Vagina (tissue), 2 donors: ENCODE measurements around the gene CCDC71. TPM values are rescaled to one million over a fixed set of nuclear protein-coding genes. Genes with fewer than 3 reads are reported as not detected.

Experiments
- DNase-seq, 2 donors: peaks; one replicate each; pipeline ENCODE4 v3.0.0-alpha.2; 2017; ENCODE audit errors: extremely low spot score in 2 of 2
- H3K27ac ChIP-seq: fragments of 200-600 bp; sonication (generic); one replicate; pipeline ENCODE4 v1.5.1; 2019
- H3K27me3 ChIP-seq: fragments of 200-600 bp; sonication (generic); one replicate; pipeline ENCODE4 v1.5.1; 2019
- H3K36me3 ChIP-seq, 2 donors: fragments of 200-600 bp; sonication (generic); one replicate each; pipeline ENCODE4 v1.5.1; 2017 to 2019
- H3K4me1 ChIP-seq: fragments of 200-600 bp; sonication (generic); one replicate; pipeline ENCODE4 v1.5.1; 2019
- H3K4me3 ChIP-seq, 2 donors: fragments of 200-600 bp; sonication (generic); 1 replicate in 1 of 2; 2 replicates in 1 of 2; pipeline ENCODE4 v1.5.1; 2016 to 2019
- H3K9me3 ChIP-seq: fragments of 200-600 bp; sonication (generic); one replicate; pipeline ENCODE4 v1.5.1; 2019
- POLR2A ChIP-seq, 2 donors: fragments of 450-650 bp; IDR thresholded peaks; one replicate each; pipeline ENCODE4 v1.6.1; 2017; ENCODE audit warnings: antibody characterized with exemption in 2 of 2, mild to moderate bottlenecking in 2 of 2, moderate library complexity in 2 of 2
- POLR2AphosphoS5 ChIP-seq, 2 donors: sonication (generic); formaldehyde crosslinking; IDR thresholded peaks; one replicate each; pipeline ENCODE4 v1.9.0; 2017; ENCODE audit warnings: antibody characterized with exemption in 2 of 2, mild to moderate bottlenecking in 2 of 2, low read depth in 1 of 2; ENCODE audit not compliant: insufficient read depth in 1 of 2
- intact Hi-C: fragments of 100-400 bp; cut with DNase I; formaldehyde crosslinking; loops from one replicate; pipeline ENCODE4 v1.15.1; 2023
- total RNA-seq: library from RNA; depleted of rRNA; stranded (reverse); fragments of >200 nt; gene quantifications from one replicate; pipeline ENCODE4 v1.2.3, GENCODE V29; 2016
- TF ChIP-seq, protein P1 (sequence below), 3 experiments: fragments of 450-650 bp in 2 of 3; fragments of 200-600 bp in 1 of 3; sonication (generic) in 1 of 3; IDR thresholded peaks; one replicate each; pipeline ENCODE4 v1.5.1; 2017 to 2019; ENCODE audit warnings: antibody characterized with exemption in 3 of 3, mild to moderate bottlenecking in 2 of 3, moderate library complexity in 2 of 3

CCDC71 gene
- total RNA-seq, 1 donor from 2014 or later: 30.4 TPM

DNA sequence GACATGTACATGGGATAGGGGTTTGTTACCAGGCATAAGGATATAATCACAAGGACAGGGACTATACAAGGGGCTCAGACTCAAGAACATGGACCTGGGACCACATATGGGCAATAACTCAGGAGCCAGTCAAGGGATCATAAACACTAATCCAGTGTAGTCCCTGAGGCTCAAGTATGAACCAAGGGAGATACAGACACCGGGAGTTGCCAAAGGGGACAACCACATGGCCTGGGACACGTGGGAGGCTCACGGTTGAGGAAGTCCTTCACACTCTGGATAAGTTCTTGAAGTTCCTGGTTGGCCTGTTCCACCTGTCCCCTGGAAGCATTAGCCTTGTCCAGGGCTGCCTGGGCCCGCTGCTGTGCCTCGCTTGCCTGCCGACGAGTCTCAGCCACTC lies 43.7 kb downstream of the CCDC71 start:
- Histone ChIP-seq H3K36me3 (peaks cover 0 to 68% of the 10 kb centered on the region in 2 donors), H3K27ac (no peak overlapping the region), H3K4me3 (no peak overlapping the region), H3K9me3 (no peaks in the 10 kb centered on the region), H3K27me3 (no peaks in the 10 kb centered on the region), H3K4me1 (peaks cover 24% of the 10 kb centered on the region)
- TF ChIP-seq POLR2AphosphoS5 (IDR thresholded peaks at IDR 0.05; ENCODE audit: insufficient read depth in 1 of 2, low read depth in 1 of 2): no peak
- intact Hi-C loops: no loop called here
- DNase-seq: no peak

DNA sequence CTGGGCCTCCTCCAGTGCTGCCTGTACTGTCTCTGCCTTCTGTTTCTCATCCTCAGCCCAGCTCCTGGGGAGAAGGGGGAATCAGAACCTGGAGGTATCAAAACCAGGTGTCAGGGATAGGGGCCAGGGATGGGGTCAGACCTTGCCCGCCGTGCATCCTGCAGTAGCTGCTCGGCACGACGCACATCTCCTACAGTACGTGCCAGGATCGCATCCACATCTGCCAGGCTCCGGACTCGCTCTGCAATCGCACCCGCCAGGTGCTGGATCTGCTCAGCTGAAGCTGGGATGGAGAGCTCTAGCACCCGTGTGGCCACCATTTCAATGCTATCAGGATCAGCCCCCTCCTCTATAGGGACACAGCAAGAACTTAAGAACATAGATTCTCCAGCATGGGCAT lies 44.1 kb downstream of the CCDC71 start:
- intact Hi-C loops: no loop called here
- peaks cover 24% of the 10 kb centered on the region for H3K4me1 ChIP-seq
- no peak for TF ChIP-seq POLR2A (IDR thresholded peaks at IDR 0.05)
- TF ChIP-seq, protein P1, sequence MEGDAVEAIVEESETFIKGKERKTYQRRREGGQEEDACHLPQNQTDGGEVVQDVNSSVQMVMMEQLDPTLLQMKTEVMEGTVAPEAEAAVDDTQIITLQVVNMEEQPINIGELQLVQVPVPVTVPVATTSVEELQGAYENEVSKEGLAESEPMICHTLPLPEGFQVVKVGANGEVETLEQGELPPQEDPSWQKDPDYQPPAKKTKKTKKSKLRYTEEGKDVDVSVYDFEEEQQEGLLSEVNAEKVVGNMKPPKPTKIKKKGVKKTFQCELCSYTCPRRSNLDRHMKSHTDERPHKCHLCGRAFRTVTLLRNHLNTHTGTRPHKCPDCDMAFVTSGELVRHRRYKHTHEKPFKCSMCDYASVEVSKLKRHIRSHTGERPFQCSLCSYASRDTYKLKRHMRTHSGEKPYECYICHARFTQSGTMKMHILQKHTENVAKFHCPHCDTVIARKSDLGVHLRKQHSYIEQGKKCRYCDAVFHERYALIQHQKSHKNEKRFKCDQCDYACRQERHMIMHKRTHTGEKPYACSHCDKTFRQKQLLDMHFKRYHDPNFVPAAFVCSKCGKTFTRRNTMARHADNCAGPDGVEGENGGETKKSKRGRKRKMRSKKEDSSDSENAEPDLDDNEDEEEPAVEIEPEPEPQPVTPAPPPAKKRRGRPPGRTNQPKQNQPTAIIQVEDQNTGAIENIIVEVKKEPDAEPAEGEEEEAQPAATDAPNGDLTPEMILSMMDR (IDR thresholded peaks at IDR 0.05): no peak
- no peak for TF ChIP-seq POLR2AphosphoS5 (IDR thresholded peaks at IDR 0.05; ENCODE audit: insufficient read depth in 1 of 2, low read depth in 1 of 2)
- no peak overlapping the region for H3K4me3 ChIP-seq
- DNase-seq: no peak
- H3K27me3 ChIP-seq: no peaks in the 10 kb centered on the region
- no peaks in the 10 kb centered on the region for H3K9me3 ChIP-seq
- H3K36me3 ChIP-seq: peaks cover 1 to 73% of the 10 kb centered on the region in 2 donors
- H3K27ac ChIP-seq: no peak overlapping the region

DNA sequence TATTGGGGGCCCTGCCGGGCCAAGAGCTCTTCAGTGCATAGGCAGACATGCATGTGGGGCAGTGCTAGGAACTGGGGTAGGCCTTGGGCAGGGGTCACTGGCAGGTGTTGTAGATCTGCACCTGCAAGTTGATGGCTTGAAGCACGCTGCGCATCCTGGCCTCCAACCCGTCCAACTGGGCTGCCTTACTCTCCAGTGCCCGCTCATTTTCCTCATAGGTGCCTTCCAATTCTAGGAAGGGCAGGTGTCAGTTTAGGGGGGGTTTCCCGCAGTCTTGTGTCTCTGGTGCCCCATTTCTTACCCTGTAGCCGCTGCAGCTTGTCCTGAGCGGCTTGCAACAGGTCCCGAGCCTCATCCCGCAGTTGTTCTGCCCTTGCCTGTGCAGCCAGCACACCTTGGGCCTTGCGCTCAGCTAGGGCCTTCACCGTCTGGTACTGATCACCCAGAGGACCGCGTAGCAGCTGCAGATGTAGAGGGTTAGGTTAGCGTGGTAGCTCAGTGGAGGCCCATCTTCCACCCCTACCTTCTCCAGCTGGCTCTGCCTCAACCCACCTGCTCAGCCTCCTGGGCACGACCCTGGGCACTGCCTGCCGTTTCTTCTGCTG lies 44.9 kb downstream of the CCDC71 start:
- H3K27ac ChIP-seq: peak overlapping the region; percentile 97
- H3K9me3 ChIP-seq: no peaks in the 10 kb centered on the region
- intact Hi-C loops: no loop called here
- H3K4me1 ChIP-seq: peaks cover 24% of the 10 kb centered on the region
- no peaks in the 10 kb centered on the region for H3K27me3 ChIP-seq
- H3K4me3 ChIP-seq: peak overlapping the region; percentile 76 to 100
- TF ChIP-seq POLR2AphosphoS5 (IDR thresholded peaks at IDR 0.05; ENCODE audit: insufficient read depth in 1 of 2, low read depth in 1 of 2): no peak
- TF ChIP-seq, protein P1 (IDR thresholded peaks at IDR 0.05): no peak
- no peak for TF ChIP-seq POLR2A (IDR thresholded peaks at IDR 0.05)
- DNase-seq: no peak
- peaks cover 5 to 76% of the 10 kb centered on the region in 2 donors for H3K36me3 ChIP-seq

DNA sequence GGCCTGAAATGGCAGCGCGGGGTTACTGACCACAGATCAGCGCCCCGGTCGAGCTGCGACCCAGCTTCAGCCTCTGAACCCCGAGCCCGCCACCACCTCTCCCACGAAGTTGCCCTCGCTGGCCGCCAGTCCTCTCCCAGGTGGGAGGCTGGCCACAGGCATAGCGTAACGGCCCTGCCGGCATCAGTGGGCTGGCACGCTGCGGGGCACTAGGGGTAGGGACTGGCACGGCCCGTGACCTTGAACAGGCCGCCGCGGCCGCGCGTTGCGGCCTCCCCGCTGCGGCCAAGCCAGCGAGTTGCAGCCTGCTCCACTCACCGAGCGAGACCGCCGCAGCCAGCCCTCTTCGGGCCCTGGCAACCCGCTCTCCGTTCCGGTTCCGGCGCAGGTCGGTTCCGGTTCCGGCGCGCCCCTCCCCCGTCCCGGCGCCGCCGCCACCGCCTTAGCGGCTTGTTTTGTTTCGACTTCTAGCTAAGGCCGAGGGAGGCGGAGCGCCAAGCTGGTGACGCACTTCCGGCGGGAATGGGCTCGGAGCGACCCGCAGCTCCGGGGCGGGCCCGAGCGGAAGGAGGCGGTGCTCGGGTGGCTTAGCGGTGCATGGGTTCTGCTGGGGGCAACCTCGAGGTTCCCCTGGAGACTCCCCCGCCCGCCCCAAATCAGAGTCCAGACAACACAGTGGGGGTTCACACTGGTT lies 45.5 kb downstream of the CCDC71 start, which contains the start of gene USP19:
TSS of gene USP19 (minus strand) at position 386 of the 694 bp plus-strand sequence. CDS start 1,678 bp downstream, outside the sequence.
- peaks cover 5 to 76% of the 10 kb centered on the region in 2 donors for H3K36me3 ChIP-seq
- peak within 1 kb of the TSS; percentile 97 for H3K27ac ChIP-seq
- H3K4me3 ChIP-seq: peak within 1 kb of the TSS; percentile 76 to 100
- intact Hi-C loops: no loop called here
- H3K9me3 ChIP-seq: no peaks in the 10 kb centered on the region
- DNase-seq: peak in 1 of 2 donors; percentile 95
- TF ChIP-seq, protein P1 (IDR thresholded peaks at IDR 0.05): peak in 1 of 3 experiments; percentile 2
- TF ChIP-seq POLR2A (IDR thresholded peaks at IDR 0.05): peak in 1 of 2 donors; percentile 48
- peak; percentile 87 to 95 for TF ChIP-seq POLR2AphosphoS5 (IDR thresholded peaks at IDR 0.05; ENCODE audit: insufficient read depth in 1 of 2, low read depth in 1 of 2)
- H3K27me3 ChIP-seq: no peaks in the 10 kb centered on the region
- H3K4me1 ChIP-seq: peaks cover 24% of the 10 kb centered on the region

DNA sequence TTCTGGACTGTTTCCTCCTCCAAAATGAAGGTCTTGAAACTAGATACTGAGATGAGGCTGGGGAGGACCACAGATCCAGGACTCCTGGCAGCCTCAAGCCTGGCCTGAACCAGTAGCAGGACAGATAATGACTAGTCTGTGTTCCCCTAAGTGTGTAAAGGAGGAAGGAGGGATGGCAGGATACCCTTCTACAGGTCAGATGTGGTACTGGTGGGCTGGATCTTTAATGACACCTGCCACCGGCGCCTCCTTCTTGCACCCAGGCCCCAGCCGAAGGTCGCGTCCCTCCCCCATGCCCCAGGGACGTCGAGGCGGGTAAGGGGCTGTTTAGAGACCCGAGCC lies 46.1 kb downstream of the CCDC71 start:
- no peak for DNase-seq
- H3K4me3 ChIP-seq: peak overlapping the region; percentile 76 to 100
- intact Hi-C loops: no loop called here
- TF ChIP-seq POLR2AphosphoS5 (IDR thresholded peaks at IDR 0.05; ENCODE audit: insufficient read depth in 1 of 2, low read depth in 1 of 2) (no peak), POLR2A (IDR thresholded peaks at IDR 0.05) (no peak)
- TF ChIP-seq, protein P1 (IDR thresholded peaks at IDR 0.05): no peak
- H3K27ac ChIP-seq: peak overlapping the region; percentile 97
- H3K4me1 ChIP-seq: peaks cover 24% of the 10 kb centered on the region
- H3K27me3 ChIP-seq: no peaks in the 10 kb centered on the region
- H3K36me3 ChIP-seq: peaks cover 5 to 78% of the 10 kb centered on the region in 2 donors
- H3K9me3 ChIP-seq: no peaks in the 10 kb centered on the region
